ENCODE results near the gene NTMT2.

GRCh38 chr1:170213596-170213995 is 67.8 kb downstream of the NTMT2 start:
- no peak for TF ChIP-seq POLR2A (IDR thresholded peaks at IDR 0.05; ENCODE audit: control extremely low read depth in 1 of 2, low read depth in 2 of 2, low read length in 2 of 2)
- no peak for TF ChIP-seq CTCF (IDR thresholded peaks at IDR 0.05; ENCODE audit: control extremely low read depth in 1 of 3, insufficient read depth in 1 of 3, low read depth in 1 of 3, low read length in 3 of 3)
- TF ChIP-seq SAP30 (IDR thresholded peaks at IDR 0.05; ENCODE audit: insufficient read depth, insufficient replicate concordance, low read length), result no peak
- no peak for TF ChIP-seq SP4 (IDR thresholded peaks at IDR 0.05; ENCODE audit: low read length)
- TF ChIP-seq SIN3A (conservative IDR thresholded peaks at IDR 0.05 in 1 of 2, IDR thresholded peaks at IDR 0.05 in 1 of 2; ENCODE audit: low read depth in 1 of 2, low read length in 2 of 2), result no peak
